ENCODE results near the gene RBMS1.

Gene RBMS1

DNA sequence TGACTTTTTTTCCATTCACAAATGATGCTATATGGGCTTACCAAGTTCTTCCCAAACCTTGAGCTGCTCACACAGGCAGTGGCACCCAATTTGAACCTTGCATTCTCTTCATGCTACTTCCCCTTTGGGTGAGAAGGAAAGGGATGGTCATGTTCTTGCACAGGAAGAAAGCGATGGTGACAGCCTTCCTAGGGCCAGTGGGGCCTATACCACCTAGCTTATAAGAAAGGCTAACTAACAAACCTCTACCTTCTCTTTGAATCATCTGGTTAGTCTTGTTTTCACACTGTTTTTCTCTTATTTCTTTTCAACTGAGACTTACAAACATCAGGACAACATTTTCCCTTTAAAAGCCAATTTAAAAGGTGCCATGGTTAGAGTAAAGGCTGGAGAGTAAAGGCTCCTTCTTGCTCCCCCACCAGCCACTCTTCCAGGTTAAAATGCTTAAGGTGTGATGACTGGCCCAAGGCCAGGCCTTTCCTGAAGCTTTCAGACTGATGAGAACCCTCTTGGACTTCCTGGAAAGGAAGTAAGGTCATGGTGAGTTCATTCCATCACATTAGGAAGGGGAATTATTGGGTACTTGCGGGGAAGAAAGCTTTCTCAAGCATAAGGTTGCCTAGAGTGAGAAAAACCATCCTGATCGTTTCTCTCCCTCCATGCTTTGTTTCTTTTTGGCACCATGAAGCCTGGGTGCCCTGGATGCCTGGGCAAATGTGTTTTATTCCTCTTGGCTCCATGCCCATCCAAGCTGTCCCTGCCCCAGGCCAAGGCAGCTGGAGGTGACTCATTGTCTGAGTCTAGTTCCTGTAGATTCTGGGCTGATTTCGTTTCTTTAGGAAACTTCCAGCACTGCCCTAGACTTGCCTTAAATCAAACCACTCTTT, 252.1 kb downstream of the RBMS1 start:
- DNase-seq: no peak

DNA sequence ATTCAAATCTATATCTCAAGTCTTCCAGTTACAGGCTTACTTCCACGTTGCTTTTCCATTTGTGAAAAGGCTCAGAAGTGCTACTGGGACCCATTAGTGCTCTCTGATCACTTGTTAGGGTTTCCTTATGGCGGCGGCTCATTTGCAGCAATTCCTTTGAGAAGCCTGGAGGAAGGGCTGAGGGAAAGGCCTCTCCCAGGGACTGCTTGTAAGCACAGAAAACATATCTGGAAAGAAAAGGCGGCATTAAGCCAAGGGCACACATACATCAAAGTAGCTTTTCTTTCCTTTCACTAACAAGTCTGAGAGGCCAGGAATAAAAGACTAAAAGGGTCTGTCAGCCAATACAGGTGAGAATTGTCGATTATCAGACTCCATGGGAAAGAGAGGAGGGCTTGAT, 254.2 kb downstream of the RBMS1 start:
- no peak for DNase-seq

DNA sequence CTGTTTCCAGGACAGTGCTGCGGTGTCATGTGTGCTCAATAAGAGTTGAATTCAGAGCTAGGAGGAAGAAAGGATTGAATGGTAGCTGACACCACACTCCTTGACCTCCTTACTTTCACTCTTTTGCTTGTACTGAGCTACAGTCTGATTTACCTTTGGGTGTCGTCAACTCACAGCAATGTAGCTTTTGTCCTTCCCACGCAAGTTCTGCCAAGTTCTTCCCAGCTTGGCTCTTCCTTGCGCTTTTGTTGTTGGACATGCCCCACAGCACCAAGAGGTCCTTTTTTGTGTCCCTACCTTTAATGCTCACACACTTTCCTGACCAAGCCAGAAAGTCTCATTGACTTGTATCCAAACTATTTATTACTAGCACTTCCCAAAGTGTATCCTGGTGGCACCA, 255.2 kb downstream of the RBMS1 start:
- DNase-seq: no peak

DNA sequence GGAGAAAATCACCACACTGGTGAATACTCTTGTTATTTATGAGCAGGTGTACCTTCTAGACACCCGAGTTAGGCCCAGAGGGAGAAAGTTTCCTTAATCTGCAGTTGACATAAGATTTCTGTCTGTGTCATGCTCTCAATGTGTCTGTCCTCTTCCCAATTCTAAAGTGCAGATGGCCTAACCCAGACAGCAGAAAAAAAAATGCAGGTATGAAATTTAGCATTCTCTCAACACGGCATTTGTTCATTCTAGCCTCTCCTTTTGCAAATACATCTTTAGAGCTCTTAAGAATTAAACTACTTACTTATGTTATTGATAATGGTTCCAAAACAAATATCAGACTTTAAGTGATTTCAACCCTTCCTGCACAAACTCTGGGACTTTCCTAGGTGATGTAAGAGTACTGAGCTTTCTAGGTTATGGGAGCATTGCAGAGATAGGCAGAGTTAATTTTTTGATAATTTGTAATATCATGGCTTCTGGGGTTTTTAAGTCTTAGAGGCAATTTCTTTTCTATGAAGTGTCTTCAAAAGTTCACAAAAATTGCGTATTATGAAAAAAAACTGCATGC, 260.6 kb downstream of the RBMS1 start:
- no peak for DNase-seq

DNA sequence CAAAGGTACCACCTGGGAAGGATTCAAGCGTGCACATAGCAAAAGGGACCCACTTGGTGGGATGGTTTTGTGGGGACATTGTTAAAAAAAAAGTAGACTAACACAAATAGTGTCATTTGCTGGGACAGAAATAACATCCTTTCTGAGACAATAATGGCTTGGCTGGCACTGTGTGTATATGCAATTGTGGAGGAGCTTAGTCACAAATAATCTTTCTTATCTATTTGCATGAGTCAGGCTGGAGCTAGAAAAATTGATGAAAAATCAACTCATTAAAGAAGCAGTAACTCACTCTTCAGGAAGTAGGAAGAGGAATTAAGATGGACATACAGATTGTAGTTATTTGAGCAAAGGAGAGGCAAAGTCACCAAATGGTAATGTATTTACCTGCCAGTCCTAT, 264.0 kb downstream of the RBMS1 start:
- DNase-seq: no peak

DNA sequence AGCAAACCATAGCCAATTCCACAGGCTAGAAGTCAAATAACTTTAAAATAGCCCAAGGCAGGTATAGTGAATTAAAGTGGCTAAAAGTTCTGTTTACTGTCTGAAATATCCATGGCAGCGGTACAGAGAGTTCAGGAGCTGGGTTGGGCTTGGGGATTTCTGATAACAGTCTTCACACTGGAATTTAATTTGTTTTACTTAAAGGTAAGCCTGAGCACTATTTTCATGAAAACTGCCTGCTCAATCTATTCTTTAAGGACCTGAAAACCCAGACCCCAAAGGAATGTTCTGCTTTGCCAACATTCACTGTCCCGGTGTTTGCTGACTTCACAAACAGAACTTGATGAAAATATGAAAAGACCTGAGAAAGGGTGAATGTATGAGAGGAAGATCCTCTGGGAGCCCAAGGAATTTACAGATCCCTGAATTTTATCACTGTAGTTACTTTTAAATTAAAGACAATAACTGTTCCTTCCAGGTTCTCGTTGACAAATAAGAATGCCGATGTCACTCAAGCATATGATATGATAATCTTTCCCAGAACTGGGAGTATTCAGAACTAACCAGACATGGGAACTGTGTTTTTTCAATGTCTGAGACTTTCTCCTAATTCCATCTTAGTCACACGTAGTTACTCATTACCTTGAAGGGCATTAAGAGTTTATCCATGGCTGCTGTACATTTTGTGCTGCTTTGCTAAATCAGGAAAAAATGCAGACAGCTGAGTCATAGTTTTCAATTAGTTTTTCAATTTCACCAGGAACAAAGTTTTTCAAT, 265.3 kb downstream of the RBMS1 start:
- DNase-seq: no peak

DNA sequence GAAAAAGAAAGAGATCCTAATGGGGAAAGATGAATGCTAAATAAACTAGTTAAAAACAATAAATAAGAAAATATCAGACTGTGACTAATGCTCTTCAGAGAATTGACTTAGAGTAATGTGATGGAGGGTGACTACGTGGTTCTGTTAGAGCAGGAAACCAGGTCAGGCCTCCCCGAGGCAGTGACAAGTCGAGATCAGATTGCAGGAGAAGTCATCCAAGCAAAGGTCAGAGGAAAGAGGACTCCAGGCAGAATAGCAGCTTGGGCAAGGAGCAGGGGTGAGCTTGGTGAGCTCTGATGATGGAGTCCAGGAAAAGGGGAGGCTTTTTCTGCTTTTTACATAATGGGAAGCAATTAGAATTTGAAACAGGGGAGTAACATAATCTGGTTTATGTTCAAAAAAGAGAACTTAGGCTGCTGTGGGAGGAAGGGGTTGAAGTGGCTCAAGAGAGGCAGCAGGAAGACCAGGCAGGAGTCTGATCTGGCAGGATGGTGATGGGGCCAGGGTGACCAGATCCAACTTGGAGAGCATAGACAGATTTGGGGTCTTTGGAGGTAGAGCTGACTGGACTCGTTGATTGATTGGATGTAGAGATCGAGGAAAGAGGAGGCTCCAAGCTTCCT, 266.2 kb downstream of the RBMS1 start:
- DNase-seq: no peak

DNA sequence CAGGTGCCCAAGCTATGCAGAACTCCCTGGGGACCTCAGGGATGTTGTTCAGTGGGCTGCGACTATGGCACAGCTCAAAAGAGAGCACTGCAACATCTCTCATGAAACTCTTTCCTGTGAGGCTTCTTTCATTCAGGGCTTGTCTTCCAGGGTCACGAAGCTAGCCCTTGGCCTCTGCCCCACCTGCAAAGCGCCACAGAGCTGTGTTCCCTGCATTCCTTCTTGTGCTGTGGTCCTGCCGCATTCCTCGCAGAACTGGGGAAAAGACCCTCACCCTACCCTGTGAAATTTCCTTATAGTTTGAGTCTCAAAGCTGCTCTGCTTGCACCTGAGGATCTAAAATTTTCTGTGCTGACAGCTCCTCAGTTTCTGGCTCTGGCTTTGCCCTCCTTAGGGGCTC, 267.2 kb downstream of the RBMS1 start:
- no peak for DNase-seq

DNA sequence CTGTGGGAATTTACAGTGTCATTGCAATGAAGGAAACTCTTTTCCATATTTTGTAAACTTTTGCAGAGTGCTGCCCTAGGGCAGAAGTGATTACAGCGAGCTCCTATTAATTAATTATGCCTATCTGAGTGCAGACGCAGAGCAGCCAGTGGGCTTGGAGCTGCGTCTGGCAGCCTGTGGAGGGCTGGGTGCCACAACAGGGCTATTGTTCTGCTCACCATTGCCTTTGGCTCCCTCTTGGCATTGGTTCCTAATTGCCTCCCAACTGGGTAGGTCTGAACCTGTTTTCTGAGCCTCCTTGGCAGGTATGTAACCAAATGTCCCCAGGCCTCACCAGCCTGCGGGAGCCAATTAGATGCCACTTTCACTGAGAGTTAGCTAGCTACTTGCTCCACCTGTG, 267.9 kb downstream of the RBMS1 start:
- no peak for DNase-seq

DNA sequence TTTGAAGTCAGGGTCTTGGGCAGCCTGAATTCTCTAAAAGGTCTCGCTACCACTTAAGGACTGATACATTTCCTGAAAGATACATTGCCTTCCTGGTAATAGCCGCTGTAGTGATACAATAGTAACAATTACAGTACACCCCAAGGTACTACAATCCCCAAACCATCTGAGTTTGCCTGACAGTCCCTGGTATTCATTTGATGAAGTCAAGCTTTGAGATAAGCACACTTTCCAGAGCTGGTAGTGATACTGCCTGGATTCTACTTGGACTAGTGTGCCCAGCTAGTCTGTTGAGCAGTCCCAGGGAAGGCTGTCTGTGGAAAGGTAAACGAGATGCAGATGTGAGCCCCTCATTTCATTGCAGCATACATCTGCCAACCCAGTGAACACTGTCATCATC, 269.1 kb downstream of the RBMS1 start:
- DNase-seq: no peak

DNA sequence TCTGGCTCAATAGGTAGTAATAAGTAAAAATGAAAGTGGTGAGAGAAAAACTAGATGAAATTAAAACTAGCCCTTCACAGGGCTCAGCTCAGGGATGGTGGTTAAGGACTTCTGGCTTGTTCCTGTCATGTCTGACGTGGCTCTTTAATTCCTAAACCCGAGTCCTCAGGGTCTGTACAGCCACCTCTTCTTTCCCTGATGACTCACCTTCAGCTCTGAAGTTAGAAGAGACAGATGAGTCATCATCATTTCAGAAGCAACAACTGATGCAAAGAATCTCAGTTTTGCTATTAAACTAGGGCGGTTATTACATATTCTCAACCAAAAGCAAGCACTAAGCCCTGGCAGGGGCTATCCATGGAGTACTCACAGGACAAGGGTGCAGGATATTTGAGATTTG, 269.5 kb downstream of the RBMS1 start:
- no peak for DNase-seq

DNA sequence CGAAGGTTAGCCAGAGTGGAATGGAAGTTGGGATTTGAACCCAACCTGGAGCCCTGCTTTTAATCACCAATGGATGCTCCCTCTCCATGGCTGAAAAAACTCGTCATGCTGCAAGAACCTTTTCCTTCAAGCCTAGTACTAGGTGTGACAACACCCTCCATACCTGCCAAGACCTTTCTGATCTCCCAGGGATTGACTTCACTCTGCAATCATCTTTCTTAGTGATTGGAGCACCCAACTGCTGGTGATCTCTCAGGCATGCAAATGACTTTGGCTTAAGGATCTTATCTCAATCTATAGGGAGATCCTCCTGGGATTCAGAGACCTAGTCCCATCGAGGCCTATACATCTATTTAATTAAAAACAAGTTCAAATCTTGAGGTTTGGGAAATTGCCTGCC, 270.0 kb downstream of the RBMS1 start:
- DNase-seq: no peak

DNA sequence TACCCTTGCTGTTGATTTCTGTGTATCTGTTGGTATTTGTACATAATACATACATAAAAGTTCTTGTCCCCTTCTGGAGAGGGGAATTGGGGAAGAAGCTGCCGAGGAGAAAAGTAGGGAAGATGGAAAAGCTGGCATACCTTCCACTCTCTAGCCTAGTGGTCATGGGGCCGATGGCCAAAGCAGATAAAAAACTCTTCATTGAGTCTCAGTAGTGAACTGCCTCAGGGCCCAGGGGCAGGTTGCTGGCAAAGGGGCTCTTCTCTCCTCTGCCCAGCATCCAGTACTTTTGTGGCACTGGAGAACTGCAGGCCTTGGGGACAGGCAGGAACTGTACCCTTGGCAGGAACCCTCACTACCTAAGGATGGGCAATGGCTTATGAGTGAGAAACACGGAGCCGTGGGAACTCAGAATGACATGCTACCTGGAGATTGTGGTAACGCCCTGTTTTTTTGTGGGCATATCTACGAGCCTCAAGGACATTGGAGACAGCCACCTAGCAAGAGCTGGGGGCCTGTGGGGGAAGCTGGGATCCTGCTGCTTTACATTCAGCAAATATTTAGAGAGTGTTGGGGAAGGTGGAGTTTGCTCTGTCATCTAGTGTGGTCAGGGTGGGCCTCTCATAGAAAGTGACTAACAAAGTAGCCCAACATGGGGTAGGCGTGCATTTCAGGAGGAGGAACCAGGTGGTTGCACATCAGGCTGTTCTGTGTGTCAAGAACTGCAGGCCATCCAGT, 270.9 kb downstream of the RBMS1 start:
- no peak for DNase-seq
